Naive B cell (primary cell): ENCODE results near the gene RNF31. TPM values are rescaled to one million over a fixed set of nuclear protein-coding genes. Genes with fewer than 3 reads are reported as not detected.
A peak's percentile ranks its signal among the peaks of the same experiment; 100 is the strongest.
"Not testable (repeated sequence)": the region's sequence is repeated elsewhere in the genome, so short reads cannot be mapped to it uniquely, and the experiment has no call there.

Experiments used
- ATAC-seq, 2 donors: fragments of 150-1000 bp; cut with Tn5 transposase; 2 replicates each; pipeline ENCODE4 v1.10.0; 2021; ENCODE audit warnings: low read depth in 2 of 2, mild to moderate bottlenecking in 2 of 2, moderate library complexity in 2 of 2
- DNase-seq: peaks from one replicate; pipeline ENCODE4 v3.0.0; 2022
- H3K27ac Mint-ChIP-seq, 6 donors: one replicate each; pipeline ENCODE4 v1.8.0; 2020 to 2022; ENCODE audit warnings: mild to moderate bottlenecking in 6 of 6, mixed read lengths in 6 of 6, moderate library complexity in 5 of 6, inconsistent platforms in 2 of 6
- H3K27me3 Mint-ChIP-seq, 3 donors: one replicate each; pipeline ENCODE4 v1.8.0; 2021 to 2022; ENCODE audit warnings: mixed read lengths in 3 of 3, mild to moderate bottlenecking in 1 of 3
- H3K36me3 Mint-ChIP-seq, 2 donors: one replicate each; pipeline ENCODE4 v1.8.0; 2020 to 2022; ENCODE audit warnings: mixed read lengths in 2 of 2, inconsistent platforms in 1 of 2, mild to moderate bottlenecking in 1 of 2
- H3K4me1 Mint-ChIP-seq, 3 donors: one replicate each; pipeline ENCODE4 v1.8.0; 2020 to 2022; ENCODE audit warnings: mixed read lengths in 3 of 3, inconsistent platforms in 1 of 3, mild to moderate bottlenecking in 1 of 3, moderate library complexity in 1 of 3
- H3K4me3 Mint-ChIP-seq, 8 donors: one replicate each; pipeline ENCODE4 v1.8.0; 2020 to 2022; ENCODE audit warnings: mild to moderate bottlenecking in 8 of 8, mixed read lengths in 8 of 8, moderate library complexity in 8 of 8, inconsistent platforms in 2 of 8
- H3K9me3 Mint-ChIP-seq, 7 donors: one replicate each; pipeline ENCODE4 v1.8.0; 2020 to 2022; ENCODE audit warnings: mixed read lengths in 7 of 7, mild to moderate bottlenecking in 5 of 7, inconsistent platforms in 2 of 7, moderate library complexity in 1 of 7
- polyA plus RNA-seq, 6 donors: library from polyadenylated mRNA; unstranded; fragments of 300-500 nt; fragmentation: Illumina TruSeq; gene quantifications; one replicate each; pipeline ENCODE4 v1.2.3, GENCODE V29; 2021; ENCODE audit warnings: low read depth in 6 of 6

RNF31 gene
- polyA plus RNA-seq, 6 donors from 2014 or later = 21.0 to 47.2 (median 32.1) TPM

DNA sequence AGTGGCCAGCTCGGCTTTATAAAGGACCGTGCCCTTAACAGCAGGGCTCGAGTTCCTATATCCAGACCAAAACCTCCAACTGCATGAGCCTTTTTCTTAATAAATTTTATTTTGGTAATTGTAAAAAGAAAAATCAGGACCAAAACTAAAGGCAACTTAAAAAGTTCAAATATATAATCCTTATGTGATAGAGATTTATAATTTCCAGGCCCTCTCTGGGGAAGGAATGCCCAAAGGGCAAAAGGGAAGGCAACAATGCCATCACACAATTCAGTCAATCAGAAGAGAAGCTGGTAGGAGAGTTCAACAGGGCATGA lies 41.7 kb downstream of the RNF31 start:
- Mint-ChIP-seq H3K27me3 (no peaks in the 10 kb centered on the region), H3K4me3 (peak overlapping the region; percentile 79 to 98 (median 94)), H3K27ac (peak overlapping the region; percentile 82 to 98 (median 96)), H3K9me3 (no peaks in the 10 kb centered on the region), H3K36me3 (no peaks in the 10 kb centered on the region), H3K4me1 (peaks cover 30 to 49% (median 32%) of the 10 kb centered on the region in 3 donors)
- ATAC-seq = no peak
- DNase-seq = no peak

DNA sequence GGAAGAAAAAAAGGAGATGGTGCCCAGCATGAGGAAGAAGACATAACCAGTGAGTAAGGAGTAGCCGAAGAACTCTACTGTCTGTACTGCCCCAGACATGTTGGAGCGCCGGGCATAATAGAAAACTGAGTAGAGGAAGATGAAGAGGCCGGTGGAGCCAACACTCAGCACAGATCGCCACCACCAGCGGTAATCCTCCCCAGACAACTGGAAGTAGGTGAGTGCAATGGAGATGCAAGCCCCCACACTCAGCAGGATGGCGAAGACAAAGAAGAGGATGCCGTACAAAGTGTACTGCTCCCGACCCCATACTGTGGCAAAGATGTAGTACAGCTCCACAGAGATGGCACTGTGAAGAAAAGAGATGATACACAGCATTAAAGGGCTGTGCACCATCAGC lies 42.2 kb downstream of the RNF31 start:
- Mint-ChIP-seq H3K9me3 (no peaks in the 10 kb centered on the region), H3K4me3 (peak overlapping the region in 3 of 8 donors; percentile 6 to 98 (median 95)), H3K36me3 (no peaks in the 10 kb centered on the region), H3K27ac (peak overlapping the region; percentile 61 to 98 (median 95)), H3K27me3 (no peaks in the 10 kb centered on the region), H3K4me1 (peaks cover 34 to 54% (median 36%) of the 10 kb centered on the region in 3 donors)
- DNase-seq = no peak
- ATAC-seq = no peak

DNA sequence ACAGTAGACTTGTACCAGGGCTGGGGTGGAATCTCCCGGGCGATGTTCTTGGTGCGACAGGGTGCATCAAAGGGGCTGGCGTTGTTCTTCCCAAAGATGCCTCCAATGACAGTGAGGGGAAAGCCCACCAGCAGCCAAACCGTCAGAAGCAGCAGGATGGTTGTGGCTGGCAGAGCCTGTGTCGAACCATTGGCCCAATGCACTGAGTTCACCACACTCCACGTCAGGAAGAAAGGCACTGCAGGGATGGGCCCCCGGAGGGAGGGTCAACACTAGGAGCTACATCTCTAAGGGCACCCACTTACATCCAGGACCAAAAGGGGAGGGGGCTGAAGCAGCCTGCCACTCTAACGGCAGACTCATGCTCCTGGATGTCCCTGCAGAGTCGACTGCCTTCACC lies 43.1 kb downstream of the RNF31 start:
- Mint-ChIP-seq H3K36me3 (no peaks in the 10 kb centered on the region), H3K27ac (peak overlapping the region in 2 of 6 donors; percentile 53 to 82), H3K4me3 (peak overlapping the region in 2 of 8 donors; percentile 42 to 98), H3K4me1 (peaks cover 42 to 60% (median 46%) of the 10 kb centered on the region in 3 donors), H3K27me3 (no peaks in the 10 kb centered on the region), H3K9me3 (no peaks in the 10 kb centered on the region)
- DNase-seq (no peak), ATAC-seq (no peak)

DNA sequence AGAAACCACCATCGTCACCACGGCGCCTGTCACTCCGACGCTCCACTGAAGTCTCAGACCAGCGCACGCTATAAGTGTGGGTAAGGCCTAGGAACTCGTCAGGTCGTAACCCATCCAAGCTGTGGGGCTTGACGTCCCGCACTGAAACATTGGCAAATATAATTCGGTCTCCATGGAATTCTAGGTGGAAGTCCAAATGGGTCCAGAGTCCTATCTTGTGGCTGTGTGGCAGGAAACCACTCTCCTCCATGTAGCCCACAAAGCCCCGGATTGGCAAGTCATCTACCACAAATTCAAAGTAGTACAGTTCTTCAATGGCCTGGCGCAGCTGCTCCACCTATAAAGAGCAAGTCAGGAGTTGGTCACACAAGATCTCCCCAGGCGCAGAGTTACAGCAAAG lies 45.6 kb downstream of the RNF31 start:
- no peaks in the 10 kb centered on the region for H3K36me3 Mint-ChIP-seq
- H3K27ac Mint-ChIP-seq = peak overlapping the region in 4 of 6 donors; percentile 38 to 88 (median 72)
- no peak for ATAC-seq
- H3K4me3 Mint-ChIP-seq = peak overlapping the region in 5 of 8 donors; percentile 16 to 43 (median 36)
- no peak for DNase-seq
- H3K4me1 Mint-ChIP-seq = peaks cover 41 to 66% (median 50%) of the 10 kb centered on the region in 3 donors
- H3K27me3 Mint-ChIP-seq = no peaks in the 10 kb centered on the region
- H3K9me3 Mint-ChIP-seq = no peaks in the 10 kb centered on the region

DNA sequence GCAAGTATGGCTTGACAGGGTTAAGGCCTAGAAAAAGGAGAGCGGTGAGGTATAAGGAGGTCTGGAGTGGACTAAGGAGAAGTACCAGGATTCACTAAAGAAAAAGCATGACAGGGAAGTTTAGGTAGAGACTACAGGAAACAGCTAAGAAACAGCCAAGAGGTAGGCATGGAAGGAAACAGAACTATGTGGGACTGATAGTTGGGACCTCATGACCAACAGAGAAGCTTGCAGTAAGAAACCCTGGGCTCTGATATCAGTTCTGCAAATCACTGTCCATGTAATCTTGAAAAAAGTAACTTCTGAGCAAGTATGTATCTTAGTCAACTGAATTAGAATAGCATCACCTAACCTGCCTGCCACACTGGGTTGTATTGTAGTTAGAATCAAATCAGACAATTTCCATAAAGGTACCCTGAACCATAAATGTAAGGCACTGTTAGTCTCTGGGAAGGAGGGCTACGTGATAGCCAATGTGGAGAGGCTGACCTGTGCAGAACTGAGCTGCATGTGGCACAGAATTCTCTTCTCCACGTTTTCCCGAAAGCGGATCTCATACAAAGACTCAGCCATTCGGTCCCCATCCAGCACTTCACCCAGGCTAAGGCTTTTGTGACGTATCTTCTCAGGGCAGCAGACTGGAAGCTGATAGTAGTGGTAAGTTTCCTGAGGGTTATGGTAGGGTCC lies 47.0 kb downstream of the RNF31 start:
- H3K27me3 Mint-ChIP-seq = no peaks in the 10 kb centered on the region
- no peaks in the 10 kb centered on the region for H3K36me3 Mint-ChIP-seq
- ATAC-seq (no peak), DNase-seq (no peak)
- peak overlapping the region; percentile 83 to 98 (median 94) for H3K4me3 Mint-ChIP-seq
- peak overlapping the region; percentile 90 to 100 (median 99) for H3K27ac Mint-ChIP-seq
- no peaks in the 10 kb centered on the region for H3K9me3 Mint-ChIP-seq
- peaks cover 47 to 64% (median 52%) of the 10 kb centered on the region in 3 donors for H3K4me1 Mint-ChIP-seq

DNA sequence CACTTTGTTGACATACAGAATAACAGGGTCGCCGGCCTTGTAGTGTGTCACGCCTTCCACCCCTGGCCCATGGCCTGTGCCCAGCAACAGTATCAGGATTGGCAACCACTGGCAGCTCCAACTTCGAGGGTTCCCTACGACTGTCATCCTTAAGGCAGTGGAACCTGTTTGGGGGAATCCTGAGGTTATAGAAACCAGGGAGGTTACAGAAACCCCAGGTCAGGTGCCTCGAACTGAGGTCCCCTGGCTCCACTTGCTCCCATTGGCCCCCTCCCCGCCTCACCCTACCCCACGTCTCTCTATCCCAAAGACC lies 47.5 kb downstream of the RNF31 start:
- Mint-ChIP-seq H3K9me3 (no peaks in the 10 kb centered on the region), H3K4me1 (peaks cover 45 to 68% (median 53%) of the 10 kb centered on the region in 3 donors), H3K4me3 (peak overlapping the region; percentile 83 to 98 (median 94)), H3K27me3 (no peaks in the 10 kb centered on the region), H3K27ac (peak overlapping the region; percentile 90 to 100 (median 99)), H3K36me3 (no peaks in the 10 kb centered on the region)
- no peak for ATAC-seq
- DNase-seq = no peak

DNA sequence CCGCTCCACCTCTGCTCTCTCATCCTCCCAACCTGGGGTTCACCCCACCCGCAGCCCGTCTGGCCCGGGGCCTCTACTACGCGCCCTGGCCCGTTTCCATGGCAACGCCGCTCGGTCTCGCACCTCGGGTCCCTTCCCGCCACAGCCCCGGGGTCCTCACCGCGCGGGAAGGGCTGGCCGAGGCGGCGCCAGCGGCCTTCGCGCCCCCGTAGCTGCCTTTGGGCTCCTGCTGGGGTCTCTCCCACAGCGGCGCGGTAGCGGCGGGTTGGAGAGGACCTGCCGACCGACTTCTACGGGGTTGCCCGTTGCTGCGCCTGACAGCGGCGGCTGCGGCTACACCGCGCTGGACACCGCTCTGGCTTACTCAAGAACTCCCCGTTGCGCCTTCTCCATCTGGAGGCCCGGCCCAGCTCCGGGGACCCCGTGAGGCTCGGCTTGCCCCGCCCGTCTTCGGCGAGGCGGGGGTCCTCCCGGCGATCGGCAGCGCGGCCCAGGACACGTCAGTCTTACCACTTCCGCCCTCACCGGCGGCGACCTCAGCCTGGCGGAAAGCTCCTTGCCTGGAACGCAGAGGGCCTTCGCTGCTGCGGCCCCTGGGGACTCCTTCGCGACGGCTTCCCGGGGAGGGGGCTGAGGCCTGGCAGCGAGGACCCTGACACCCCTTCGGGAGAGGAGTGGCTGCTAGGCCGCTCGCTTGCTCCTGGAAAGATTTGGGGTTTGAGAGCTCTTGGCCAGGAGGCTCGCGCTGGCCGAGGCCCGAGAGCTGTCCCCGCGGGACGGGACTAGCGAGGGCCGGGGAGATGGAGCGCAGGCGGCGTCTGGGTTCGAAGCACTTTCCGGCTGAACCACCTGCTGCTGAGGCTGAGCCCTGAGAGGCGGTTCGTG lies 48.1 kb downstream of the RNF31 start, which contains the start of gene TM9SF1:
Gene TM9SF1 (minus strand): TSS at position 256 of the 885 bp plus-strand sequence. CDS start 422 bp downstream, outside the sequence.
- H3K27me3 Mint-ChIP-seq = no peaks in the 10 kb centered on the region
- DNase-seq (peak; percentile 91), ATAC-seq (peak; percentile 87 to 88)
- H3K9me3 Mint-ChIP-seq = no peaks in the 10 kb centered on the region
- H3K4me1 Mint-ChIP-seq = peaks cover 45 to 69% (median 53%) of the 10 kb centered on the region in 3 donors
- no peaks in the 10 kb centered on the region for H3K36me3 Mint-ChIP-seq
- peak within 1 kb of the TSS; percentile 83 to 98 (median 94) for H3K4me3 Mint-ChIP-seq
- peak within 1 kb of the TSS; percentile 95 to 100 (median 99) for H3K27ac Mint-ChIP-seq

DNA sequence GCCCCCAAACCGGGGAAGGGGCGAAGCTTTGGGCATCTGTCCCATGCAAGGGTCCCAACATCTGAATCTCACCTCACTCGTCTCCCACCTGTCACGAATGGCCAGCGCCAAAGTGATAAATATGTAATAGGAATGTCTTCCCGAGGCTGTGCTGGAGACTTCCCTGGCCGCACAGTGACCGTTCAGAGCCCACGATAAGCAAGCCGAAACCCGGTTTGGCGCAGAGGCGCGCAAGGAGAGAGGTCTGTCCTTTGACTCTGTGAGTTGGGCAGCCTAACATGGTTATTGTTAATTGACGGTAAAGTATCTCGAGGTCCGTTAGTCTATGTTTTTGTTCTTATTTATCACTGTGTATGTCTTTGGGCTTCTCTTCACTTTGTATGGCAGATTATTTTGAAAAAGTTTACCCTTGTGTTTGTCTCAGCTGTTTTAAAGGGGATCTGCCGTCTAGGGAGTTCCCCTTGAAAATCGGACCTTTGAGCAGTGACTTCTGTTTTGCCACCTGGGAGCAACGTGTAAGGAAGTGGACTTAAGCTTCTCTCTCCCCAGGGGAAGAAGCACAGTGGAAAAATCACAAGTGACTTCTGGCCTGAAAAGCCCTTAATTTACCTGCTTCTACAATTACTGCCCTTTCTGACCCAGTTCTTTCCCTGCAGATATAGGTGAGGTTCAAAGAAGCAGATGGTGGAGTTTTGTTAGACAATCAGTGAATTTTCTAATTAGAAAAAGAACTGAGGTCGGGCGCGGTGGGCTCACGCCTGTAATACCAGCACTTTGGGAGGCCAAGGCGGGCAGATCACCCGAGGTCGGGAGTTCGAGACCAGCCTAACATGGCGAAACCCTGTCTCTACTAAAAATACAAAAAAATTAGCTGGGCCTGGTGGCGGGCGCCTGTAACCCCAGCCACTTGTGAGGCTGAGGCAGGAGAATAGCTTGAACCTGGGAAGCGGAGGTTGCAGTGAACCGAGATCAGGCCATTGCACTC lies 49.1 kb downstream of the RNF31 start:
- DNase-seq (no peak), ATAC-seq (peak; percentile 4 to 8)
- H3K36me3 Mint-ChIP-seq = peaks cover 2 to 4% of the 10 kb centered on the region in 2 donors
- H3K9me3 Mint-ChIP-seq = no peaks in the 10 kb centered on the region
- H3K4me3 Mint-ChIP-seq = peak overlapping the region; percentile 83 to 98 (median 94)
- H3K4me1 Mint-ChIP-seq = peaks cover 48 to 70% (median 53%) of the 10 kb centered on the region in 3 donors
- no peaks in the 10 kb centered on the region for H3K27me3 Mint-ChIP-seq
- peak overlapping the region; percentile 95 to 100 (median 99) for H3K27ac Mint-ChIP-seq

DNA sequence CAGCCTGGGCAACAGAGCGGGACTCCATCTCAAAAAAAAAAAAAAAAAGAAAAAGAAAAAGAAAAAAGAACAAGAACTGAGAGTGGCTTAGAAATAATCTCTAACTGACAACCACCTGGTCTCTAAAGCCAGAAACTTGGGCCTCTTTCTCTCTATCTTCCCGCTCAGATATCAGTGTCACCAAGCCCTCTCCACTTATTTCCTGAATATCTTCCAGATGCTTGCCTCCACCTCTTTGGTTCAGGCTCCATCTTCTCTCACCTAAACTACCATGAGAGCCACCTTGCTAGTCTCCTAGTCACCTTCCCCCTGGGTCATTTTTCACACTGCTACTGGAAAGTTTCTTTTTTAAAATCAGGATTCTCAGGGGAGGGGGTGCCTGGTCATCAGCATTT lies 49.8 kb downstream of the RNF31 start:
- Mint-ChIP-seq H3K27me3 (no peaks in the 10 kb centered on the region), H3K4me1 (peaks cover 49 to 69% (median 53%) of the 10 kb centered on the region in 3 donors), H3K9me3 (no peaks in the 10 kb centered on the region), H3K36me3 (peaks cover 4 to 11% of the 10 kb centered on the region in 2 donors), H3K27ac (peak overlapping the region; percentile 25 to 99 (median 96)), H3K4me3 (peak overlapping the region; percentile 12 to 98 (median 89))
- no peak for DNase-seq
- ATAC-seq = no peak

DNA sequence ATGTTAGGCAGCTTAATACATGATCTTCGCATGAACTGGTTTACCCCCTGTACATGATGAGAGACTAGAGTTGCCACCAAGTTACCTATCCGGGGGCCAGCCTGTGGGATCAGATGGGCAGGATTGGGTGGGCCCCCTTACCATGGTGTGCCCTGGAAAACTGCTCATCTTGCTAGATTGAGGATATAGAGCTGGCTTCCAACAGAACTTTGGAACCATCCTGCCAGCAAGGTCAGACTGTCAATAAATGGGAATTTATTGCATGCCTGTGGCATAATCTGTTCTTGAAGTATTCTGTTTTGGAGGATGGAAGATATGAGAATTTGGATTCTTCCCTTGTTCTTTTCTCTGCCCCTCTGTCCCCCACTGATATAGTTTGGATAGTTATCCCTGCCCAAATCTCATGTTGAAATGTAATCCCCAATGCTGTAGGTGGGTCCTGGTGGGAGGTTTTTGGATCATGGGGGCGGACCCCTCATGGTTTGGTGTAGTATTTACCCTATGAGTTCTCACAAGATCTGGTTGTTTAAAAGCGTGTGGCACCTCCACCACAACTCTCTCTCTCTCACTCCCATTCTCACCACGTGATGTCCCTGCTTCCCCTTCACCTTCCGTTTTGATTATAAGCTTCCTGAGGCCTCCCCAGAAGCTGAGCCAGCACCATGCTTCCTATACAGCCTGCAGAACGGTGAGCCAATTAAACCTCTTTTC lies 51.7 kb downstream of the RNF31 start:
- Mint-ChIP-seq H3K9me3 (peaks cover 0 to 2% (median 0%) of the 10 kb centered on the region in 7 donors), H3K4me3 (peak overlapping the region in 6 of 8 donors; percentile 18 to 50 (median 46)), H3K27me3 (no peaks in the 10 kb centered on the region), H3K27ac (peak overlapping the region in 4 of 6 donors; percentile 51 to 88 (median 79)), H3K4me1 (peaks cover 41 to 61% (median 44%) of the 10 kb centered on the region in 3 donors), H3K36me3 (peaks cover 10 to 21% of the 10 kb centered on the region in 2 donors)
- DNase-seq (no peak), ATAC-seq (no peak)

DNA sequence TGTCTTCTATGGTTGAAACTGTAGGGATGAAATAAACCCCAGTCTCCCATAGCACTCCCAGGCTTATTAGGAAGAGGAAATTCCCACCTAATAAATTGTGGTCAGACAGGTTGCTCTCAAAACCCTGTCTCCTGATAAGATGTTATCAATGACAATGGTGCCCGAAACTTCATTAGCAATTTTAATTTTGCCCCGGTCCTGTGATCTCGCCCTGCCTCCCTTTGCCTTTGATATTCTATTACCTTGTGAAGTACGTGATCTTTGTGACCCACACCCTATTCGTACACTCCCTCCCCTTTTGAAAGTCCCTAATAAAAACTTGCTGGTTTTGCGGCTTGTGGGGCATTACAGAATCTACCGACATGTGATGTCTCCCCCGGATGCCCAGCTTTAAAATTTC lies 55.2 kb downstream of the RNF31 start:
- H3K4me3 Mint-ChIP-seq, H3K27me3 Mint-ChIP-seq, ATAC-seq, DNase-seq, H3K9me3 Mint-ChIP-seq: not testable (repeated sequence)
- Mint-ChIP-seq H3K36me3 (peaks cover 27 to 42% of the 10 kb centered on the region in 2 donors), H3K27ac (peak overlapping the region in 1 of 6 donors; percentile 32), H3K4me1 (peaks cover 41 to 55% (median 45%) of the 10 kb centered on the region in 3 donors)

DNA sequence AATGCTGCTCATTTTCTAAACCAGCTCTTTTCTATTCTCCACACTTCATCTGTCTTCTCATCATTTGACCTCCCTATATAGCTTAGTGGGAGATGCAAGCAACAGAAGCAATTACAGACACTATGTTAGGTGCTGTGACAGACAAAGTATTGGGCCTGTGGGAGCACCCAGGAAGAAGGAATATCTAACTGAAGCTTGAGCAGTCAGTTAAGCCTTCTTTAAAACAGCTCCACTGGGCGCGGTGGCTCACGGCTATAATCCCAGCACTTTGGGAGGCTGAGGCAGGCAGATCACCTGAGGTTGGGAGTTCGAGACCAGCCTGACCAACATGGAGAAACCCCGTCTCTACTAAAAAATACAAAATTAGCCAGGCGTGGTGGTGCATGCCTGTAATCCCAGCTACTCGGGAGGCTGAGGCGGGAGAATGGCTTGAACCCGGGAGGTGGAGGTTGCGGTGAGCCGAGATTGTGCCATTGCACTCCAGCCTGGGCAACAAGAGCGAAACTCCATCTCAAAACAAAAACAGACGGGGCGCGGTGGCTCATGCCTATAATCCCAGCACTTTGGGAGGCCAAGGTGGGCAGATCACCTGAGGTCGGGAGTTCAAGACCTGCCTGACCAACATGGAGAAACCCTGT lies 56.1 kb downstream of the RNF31 start:
- H3K9me3 Mint-ChIP-seq, H3K4me3 Mint-ChIP-seq, H3K27ac Mint-ChIP-seq, DNase-seq, H3K27me3 Mint-ChIP-seq, ATAC-seq: not testable (repeated sequence)
- Mint-ChIP-seq H3K4me1 (peaks cover 40 to 53% (median 49%) of the 10 kb centered on the region in 3 donors), H3K36me3 (peaks cover 30 to 42% of the 10 kb centered on the region in 2 donors)
